HG03095 (cell line): Measurements from ENCODE around the gene TSC22D4.

ENCODE experiments used
- ATAC-seq: cut with Tn5 transposase; IDR thresholded peaks from one replicate; pipeline ENCODE4 v1.9.1; 2021; ENCODE audit warnings: moderate library complexity; ENCODE audit not compliant: unreplicated experiment

Gene TSC22D4

DNA sequence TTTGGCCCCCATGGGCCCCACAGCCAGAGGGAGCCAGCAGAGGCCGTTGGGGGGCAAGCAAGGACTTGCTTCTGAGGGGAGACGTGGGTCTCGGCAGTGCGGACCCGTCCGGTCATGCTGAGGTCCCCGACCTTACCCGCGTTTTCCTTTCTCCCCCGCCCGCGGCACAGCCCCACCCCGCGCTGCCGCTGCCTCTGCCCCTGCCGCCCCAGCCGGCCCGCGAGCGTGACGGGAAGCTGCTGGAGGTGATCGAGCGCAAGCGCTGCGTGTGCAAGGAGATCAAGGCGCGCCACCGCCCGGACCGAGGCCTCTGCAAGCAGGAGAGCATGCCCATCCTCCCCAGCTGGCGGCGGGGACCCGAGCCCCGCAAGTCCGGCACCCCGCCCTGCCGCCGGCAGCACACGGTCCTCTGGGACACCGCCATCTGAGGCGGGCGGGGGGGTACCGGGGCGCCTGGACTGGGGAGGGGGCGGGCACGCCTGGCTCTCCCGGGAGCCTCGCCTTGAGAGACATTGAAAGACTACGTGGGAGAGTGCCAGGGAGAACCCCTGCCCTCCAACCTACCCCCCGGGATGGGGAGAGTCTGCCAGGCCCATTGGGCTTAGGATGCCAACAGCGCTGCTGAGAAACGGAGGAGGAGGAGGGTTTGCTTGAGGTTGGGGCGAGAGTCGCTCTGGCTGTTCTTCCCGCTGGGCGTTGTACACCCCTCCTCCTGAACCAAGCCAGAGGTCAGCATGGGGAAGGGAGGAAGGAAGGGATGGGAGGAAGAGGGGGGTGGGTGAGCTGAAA, 14.7 kb upstream of the TSC22D4 start:
- no peak for ATAC-seq

GRCh38 chr7:100492738-100493475, 13.9 kb upstream of the TSC22D4 start:
- no peak for ATAC-seq

GRCh38 chr7:100491192-100491578, 12.2 kb upstream of the TSC22D4 start:
- no peak for ATAC-seq

DNA sequence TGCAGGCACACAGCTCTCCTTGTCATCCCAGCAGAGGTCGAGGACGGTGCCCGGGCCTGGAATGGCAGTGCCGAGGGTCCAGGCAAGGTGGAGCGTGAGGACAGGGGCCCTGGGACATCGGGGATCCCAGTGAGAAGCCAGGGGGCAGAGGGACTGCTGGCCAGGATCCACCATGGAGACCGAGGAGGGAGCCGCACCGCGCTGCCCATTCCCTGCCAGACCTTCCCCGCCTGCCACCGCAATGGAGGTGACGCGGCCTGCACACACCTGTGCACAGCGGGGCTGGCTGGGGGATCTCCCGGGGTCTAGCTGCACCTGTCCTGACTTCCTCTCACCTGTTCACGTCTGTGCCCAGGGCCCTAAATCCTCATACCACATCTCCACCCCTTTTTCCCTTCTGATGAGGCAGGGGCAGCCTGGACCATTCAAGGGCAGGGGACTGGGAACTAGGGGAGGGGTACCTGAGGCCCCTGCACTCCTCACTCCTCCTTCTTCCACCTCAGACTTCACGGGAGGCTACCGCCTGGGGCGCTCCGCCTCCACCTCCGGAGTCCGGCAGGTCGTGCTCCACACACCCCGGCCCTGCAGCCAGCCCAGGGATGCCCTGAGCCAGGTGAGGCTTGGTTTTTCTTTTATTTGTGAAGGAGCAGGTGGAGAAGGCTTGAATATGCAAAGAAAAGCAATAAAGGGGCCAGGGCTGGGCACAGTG, 11.6 kb upstream of the TSC22D4 start:
- no peak for ATAC-seq

GRCh38 chr7:100489824-100490223, 10.8 kb upstream of the TSC22D4 start:
- no peak for ATAC-seq

- ATAC-seq: no peak
Observed at GRCh38 chr7:100489121-100489520, 10.1 kb upstream of the TSC22D4 start.

- ATAC-seq: no peak
Observed at GRCh38 chr7:100488333-100489095, 9.5 kb upstream of the TSC22D4 start.

- no peak for ATAC-seq
Observed at GRCh38 chr7:100486753-100487446, 7.9 kb upstream of the TSC22D4 start.

DNA sequence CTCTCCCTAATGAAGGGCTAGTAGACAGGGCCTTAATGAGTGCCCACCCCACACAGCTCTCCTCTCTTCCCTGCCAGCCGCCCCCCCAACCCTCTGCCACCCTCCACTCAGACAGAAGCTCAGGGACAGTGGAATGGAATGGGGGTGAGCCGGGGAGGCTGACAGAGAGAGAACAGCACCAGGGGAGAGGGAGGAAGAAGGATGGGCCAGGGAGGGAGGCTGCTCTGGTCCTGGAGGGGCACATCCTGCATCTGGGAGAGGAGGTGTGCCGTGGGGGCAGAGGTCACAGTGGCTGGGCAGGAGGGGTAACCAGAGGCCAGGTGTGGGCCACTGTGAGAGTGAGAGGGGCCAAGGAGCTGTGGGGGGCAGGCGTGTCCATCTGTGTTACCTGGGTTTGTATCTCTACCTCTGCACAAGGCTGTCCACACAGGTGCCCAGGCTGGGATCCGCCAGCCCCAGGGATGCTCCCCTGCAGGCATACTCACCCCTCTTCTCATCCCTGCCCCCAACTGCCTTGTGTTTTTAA, 7.2 kb upstream of the TSC22D4 start:
- no peak for ATAC-seq

DNA sequence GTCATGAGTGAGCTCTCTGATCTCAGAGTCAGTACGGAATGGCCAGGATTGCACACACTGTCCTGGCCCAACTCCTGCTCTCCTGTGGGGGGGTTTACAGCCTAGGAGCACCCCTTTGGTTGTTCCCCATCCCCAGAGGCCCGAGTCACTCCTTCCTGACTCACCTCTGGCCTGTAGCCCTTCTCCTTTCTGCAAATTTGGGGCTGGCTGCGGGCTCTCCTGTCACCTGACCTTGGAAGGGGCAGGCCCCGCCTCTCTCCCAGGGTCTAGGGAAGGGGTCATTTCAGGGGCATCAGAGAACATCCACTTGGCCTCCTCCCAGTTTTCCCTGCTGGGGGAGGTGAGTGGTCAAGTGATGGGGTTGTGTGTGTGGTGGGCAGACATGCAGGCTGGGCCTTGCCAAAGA, 6.5 kb upstream of the TSC22D4 start:
- no peak for ATAC-seq

GRCh38 chr7:100484673-100485045, 5.6 kb upstream of the TSC22D4 start:
- no peak for ATAC-seq

DNA sequence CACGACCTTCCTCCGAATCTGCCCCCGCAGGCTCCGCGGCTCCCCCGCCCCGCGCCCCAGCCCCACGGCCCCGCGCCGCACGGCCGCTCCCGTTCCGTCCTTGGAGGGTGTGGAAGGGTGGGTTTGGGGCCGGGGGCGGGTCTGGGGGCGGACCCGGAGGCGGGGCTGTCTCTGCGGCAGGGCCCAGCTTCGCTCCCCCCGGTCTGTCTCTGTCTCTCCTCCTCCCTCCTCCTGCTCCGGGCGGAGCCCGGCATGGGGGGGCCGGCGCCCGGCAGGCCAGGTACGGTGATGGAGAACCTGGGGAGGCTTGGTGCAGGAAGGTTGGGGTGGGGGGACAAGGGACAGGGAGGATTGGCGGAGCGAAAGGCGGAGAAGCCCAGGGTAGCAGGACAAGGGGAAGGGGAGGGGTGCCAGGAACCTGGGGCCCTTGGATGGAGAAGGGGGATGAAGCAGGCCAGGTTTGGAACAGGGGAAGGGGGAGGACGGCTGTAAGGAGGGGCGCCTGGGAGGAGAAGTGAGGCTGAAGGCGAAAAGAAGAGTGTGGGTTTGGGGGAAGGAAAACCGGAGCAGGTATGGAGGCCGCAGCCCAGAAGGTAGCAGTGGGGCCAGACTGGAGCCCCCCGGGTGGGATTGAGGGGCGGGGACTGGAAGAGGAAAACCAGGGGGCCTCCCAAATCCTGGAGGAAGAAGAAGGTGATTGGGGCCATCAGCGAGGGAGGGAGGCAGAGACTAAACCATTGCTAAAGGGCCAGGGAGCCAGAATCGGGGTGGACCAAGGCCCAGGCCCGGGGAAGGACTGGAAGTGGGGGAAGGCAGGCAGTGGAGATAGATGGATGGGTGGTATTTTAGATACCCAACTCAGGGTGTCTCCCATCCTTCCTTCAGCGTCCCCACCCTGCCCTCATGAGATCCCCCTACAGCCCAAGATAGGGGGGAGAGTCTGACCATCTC, 5.0 kb upstream of the TSC22D4 start, which contains the start of gene NYAP1:
TSS of gene NYAP1 (plus strand) at position 206 of the 951 bp plus-strand sequence. CDS start 1,385 bp downstream, outside the sequence.
- peak; percentile 2 for ATAC-seq

DNA sequence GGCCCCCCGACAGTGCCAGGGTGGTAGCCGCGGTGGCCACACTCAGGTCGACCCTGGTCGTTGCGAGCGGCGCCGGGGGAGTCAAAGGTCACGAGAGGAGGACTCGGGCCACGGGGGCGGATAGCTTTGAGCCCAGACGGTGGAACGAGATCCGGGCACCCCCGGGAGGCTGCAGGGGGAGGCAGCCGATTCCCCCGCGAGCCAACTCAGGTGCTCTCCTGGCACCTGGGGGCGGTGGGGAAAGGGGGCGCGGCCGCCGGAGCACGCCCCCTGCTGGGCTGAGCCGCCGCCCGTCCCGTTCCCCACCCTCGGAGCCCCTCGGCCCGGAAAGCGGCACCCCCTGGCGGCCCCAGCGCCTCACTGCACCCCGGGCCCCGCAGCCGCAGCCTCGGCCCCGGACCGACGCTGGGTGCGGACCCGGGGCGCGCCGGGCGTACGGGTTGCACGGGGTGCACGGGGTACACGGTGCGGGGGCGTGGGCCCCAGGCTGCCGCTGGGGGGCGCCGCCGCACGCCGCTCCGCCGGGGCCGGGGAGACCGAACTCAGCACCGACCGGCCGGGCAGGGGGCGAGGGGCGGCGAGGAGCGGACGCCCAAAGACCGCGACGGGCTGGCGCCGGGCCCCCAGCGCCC, 4.2 kb upstream of the TSC22D4 start:
- peak; percentile 43 for ATAC-seq

- no peak for ATAC-seq
Observed at GRCh38 chr7:100482728-100483089, 3.7 kb upstream of the TSC22D4 start.

DNA sequence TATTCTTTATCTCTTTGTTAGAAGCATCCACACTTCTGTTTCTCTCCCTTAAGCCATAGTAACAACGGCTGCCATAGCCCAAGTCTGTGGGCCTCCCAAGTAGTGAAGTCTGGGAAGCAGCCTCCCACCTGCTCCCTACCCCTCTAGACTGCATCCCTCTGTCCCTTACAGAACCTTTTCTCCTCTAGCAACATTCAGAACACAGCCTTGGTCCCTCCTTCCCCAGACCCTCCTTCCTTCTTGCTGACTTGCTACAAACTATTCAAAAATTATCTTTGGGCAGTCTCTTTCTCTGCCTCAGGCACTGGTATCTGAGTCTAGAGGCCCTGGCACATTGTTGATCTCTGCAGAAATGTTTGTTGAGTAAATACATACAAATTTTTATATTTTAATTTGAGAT, 2.5 kb upstream of the TSC22D4 start:
- ATAC-seq: no peak

DNA sequence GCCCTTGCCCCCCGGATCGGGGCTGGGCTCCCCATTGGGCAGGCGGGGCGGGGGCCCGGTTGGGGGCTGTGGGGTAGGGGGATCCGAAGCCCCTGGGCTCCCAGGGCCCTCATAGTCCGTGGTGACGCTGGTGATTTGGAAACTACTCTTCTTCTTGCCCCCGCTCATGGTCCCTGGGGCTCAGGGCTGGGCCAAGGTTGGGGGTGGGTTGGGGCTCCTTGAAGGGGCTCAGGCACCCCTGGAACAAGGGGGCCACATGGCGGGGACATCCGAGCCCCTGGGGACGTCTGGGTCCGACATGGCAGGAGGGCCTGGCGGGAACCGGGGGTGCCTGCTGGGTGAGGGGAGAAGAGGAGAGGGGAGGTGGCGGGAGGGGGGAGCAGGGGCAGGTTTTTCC, 1.1 kb downstream of the TSC22D4 start:
- ATAC-seq: no peak

DNA sequence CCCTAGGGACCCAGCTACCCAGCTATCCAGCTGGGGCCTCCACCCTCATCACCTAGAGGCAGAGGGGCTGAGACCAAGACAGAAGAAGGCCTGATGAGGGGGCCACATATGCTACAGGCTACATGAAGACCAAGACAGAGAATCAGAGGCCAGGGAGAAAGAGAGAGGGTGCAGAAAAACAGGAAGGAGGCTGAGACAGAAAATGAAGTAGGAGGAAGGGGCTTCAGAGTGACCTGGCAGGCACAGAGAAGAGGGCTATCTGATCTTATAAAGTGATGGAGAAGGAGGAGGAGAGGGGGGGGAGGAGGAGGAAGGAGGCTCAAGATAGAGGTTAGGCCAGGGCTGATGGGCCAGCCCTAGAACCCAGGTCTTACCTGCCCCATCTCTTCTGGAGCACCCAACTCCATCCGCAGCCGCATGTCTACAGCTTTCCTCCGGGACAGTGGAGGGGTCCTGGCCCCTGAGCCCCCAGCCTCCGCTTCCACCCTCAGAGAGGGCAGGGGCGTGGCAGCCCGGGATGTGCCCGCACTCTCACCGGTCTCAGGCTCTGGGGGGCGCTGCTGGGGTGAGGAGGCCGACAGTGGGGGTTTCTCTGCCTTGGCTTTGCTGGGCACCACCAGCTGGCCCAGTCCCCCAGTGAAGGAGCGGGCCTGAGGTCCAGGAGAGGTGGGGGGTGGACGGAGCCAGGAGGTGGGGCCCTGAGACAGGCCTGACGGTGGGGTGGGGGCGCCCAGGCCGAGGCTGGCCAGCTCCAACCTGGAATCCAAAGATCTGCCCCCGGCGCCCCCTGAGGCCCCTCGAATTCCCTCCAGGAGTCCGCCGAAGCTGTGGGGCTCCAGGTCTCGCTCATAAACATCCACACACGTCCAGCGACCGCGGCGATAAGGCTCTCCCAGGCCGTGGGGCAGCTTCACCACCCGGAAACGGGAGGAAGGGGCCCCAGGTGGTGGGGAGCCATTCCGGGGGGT, 1.8 kb downstream of the TSC22D4 start:
- no peak for ATAC-seq
